ENCODE measurements around the gene ANXA9.

DNA sequence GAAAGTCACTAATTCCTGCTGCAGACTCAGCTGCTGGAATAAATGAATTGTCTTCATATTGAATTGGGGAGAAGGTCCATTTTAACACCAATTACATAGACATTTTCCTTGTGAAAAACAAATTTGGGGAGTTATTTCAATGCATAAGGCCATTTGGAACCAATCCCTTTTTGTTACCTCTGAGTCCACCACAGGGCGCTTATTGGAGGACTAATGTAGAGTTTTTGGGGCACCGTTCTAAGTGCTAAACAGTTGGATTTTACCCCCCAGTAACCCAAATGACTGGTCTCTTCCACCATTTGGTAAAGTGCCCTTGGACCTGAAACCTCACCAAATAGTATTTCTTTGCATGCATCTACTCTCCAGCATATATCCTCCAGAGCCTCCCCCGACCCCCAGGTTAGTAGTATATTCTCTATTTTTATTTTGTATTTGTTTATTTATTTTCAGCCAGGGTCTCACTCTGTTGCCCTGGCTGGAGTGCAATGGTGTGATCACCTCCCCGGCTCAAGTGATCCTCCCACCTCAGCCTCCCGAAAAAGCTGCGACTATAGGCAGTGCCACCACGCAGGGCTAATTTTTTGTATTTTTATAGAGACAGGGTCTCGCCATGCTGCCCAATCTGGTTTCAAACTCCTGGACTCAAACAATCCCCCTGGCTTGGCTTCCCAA lies 27.7 kb downstream of the ANXA9 start:
- no peak for TF ChIP-seq EP300 (IDR thresholded peaks at IDR 0.05)
- TF ChIP-seq, protein P1, sequence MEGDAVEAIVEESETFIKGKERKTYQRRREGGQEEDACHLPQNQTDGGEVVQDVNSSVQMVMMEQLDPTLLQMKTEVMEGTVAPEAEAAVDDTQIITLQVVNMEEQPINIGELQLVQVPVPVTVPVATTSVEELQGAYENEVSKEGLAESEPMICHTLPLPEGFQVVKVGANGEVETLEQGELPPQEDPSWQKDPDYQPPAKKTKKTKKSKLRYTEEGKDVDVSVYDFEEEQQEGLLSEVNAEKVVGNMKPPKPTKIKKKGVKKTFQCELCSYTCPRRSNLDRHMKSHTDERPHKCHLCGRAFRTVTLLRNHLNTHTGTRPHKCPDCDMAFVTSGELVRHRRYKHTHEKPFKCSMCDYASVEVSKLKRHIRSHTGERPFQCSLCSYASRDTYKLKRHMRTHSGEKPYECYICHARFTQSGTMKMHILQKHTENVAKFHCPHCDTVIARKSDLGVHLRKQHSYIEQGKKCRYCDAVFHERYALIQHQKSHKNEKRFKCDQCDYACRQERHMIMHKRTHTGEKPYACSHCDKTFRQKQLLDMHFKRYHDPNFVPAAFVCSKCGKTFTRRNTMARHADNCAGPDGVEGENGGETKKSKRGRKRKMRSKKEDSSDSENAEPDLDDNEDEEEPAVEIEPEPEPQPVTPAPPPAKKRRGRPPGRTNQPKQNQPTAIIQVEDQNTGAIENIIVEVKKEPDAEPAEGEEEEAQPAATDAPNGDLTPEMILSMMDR (IDR thresholded peaks at IDR 0.05) = no peak

Measured in suprapubic skin (tissue), 3 donors.